Stomach (tissue), 4 donors: ENCODE measurements around the gene SLC5A10.

Source experiments
- EP300 ChIP-seq: sonication (generic); formaldehyde crosslinking; IDR thresholded peaks from one replicate; pipeline ENCODE4 v1.6.1; 2017; ENCODE audit warnings: antibody characterized with exemption
- POLR2A ChIP-seq, 4 donors: fragments of 450-650 bp; IDR thresholded peaks; one replicate each; pipeline ENCODE4 v1.6.1; 2016; ENCODE audit warnings: antibody characterized with exemption in 4 of 4, control low read depth in 2 of 4, mild to moderate bottlenecking in 1 of 4, moderate library complexity in 1 of 4
- POLR2AphosphoS5 ChIP-seq, 3 donors: sonication (generic); formaldehyde crosslinking; IDR thresholded peaks; one replicate each; pipeline ENCODE4 v1.6.1; 2016; ENCODE audit warnings: antibody characterized with exemption in 3 of 3
- TF ChIP-seq, protein P1 (sequence below), 7 experiments: fragments of 450-650 bp in 4 of 7; fragments of 200-600 bp in 3 of 7; sonication (generic) in 3 of 7; IDR thresholded peaks; one replicate each; pipeline ENCODE4 v1.5.1; 2016 to 2019; ENCODE audit warnings: antibody characterized with exemption in 7 of 7, control low read depth in 2 of 7, mild to moderate bottlenecking in 1 of 7

- TF ChIP-seq EP300 (no peak), POLR2AphosphoS5 (IDR thresholded peaks at IDR 0.05) (no peak), POLR2A (IDR thresholded peaks at IDR 0.05) (no peak)
- TF ChIP-seq, protein P1, sequence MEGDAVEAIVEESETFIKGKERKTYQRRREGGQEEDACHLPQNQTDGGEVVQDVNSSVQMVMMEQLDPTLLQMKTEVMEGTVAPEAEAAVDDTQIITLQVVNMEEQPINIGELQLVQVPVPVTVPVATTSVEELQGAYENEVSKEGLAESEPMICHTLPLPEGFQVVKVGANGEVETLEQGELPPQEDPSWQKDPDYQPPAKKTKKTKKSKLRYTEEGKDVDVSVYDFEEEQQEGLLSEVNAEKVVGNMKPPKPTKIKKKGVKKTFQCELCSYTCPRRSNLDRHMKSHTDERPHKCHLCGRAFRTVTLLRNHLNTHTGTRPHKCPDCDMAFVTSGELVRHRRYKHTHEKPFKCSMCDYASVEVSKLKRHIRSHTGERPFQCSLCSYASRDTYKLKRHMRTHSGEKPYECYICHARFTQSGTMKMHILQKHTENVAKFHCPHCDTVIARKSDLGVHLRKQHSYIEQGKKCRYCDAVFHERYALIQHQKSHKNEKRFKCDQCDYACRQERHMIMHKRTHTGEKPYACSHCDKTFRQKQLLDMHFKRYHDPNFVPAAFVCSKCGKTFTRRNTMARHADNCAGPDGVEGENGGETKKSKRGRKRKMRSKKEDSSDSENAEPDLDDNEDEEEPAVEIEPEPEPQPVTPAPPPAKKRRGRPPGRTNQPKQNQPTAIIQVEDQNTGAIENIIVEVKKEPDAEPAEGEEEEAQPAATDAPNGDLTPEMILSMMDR (IDR thresholded peaks at IDR 0.05): no peak
Observed at GRCh38 chr17:18967916-18968315, 16.0 kb downstream of the SLC5A10 start.
